ENCODE data around the gene UBE2E3.

Gene UBE2E3

GRCh38 chr2:181072486-181073235, 92.3 kb downstream of the UBE2E3 start:
- in situ Hi-C loops (cut with MboI; ENCODE audit: low sequenced_read_pairs): loop anchor here (25.0 kb wide), 1 partner anchor 960 kb away; no protein-coding TSS in a partner anchor

- in situ Hi-C loops (cut with MboI; ENCODE audit: low sequenced_read_pairs): loop anchor here (25.0 kb wide), 1 partner anchor 962 kb away; no protein-coding TSS in a partner anchor
These were observed 93.5 kb downstream of the UBE2E3 start for GRCh38 chr2:181073896-181074295.

GRCh38 chr2:181074457-181074856, 94.1 kb downstream of the UBE2E3 start:
- in situ Hi-C loops (cut with MboI; ENCODE audit: low sequenced_read_pairs): loop anchor here (25.0 kb wide), 1 partner anchor 962 kb away; no protein-coding TSS in a partner anchor

GRCh38 chr2:181076658-181077057, 96.3 kb downstream of the UBE2E3 start:
- in situ Hi-C loops (cut with MboI; ENCODE audit: low sequenced_read_pairs): loop anchor here (25.0 kb wide), 1 partner anchor 636 kb away; no protein-coding TSS in a partner anchor

GRCh38 chr2:181077128-181077709, 96.8 kb downstream of the UBE2E3 start:
- in situ Hi-C loops (cut with MboI; ENCODE audit: low sequenced_read_pairs): loop anchor here (25.0 kb wide), 1 partner anchor 635 kb away; no protein-coding TSS in a partner anchor

- in situ Hi-C loops (cut with MboI; ENCODE audit: low sequenced_read_pairs): loop anchor here (25.0 kb wide), 1 partner anchor 629 kb away; no protein-coding TSS in a partner anchor
These were observed 102.7 kb downstream of the UBE2E3 start for GRCh38 chr2:181083140-181083539.

- in situ Hi-C loops (cut with MboI; ENCODE audit: low sequenced_read_pairs): loop anchor here (25.0 kb wide), 1 partner anchor 627 kb away; no protein-coding TSS in a partner anchor
These were observed 105.3 kb downstream of the UBE2E3 start for GRCh38 chr2:181085734-181086133.

GRCh38 chr2:181091920-181092319, 111.5 kb downstream of the UBE2E3 start:
- in situ Hi-C loops (cut with MboI; ENCODE audit: low sequenced_read_pairs): loop anchor here (25.0 kb wide), 1 partner anchor 620 kb away; no protein-coding TSS in a partner anchor

GRCh38 chr2:181095486-181095885, 115.1 kb downstream of the UBE2E3 start:
- in situ Hi-C loops (cut with MboI; ENCODE audit: low sequenced_read_pairs): loop anchor here (25.0 kb wide), 1 partner anchor 617 kb away; no protein-coding TSS in a partner anchor

- in situ Hi-C loops (cut with MboI; ENCODE audit: low sequenced_read_pairs): loop anchor here (10.0 kb wide), 1 partner anchor 371 kb away; no protein-coding TSS in a partner anchor
These were observed 123.3 kb downstream of the UBE2E3 start for GRCh38 chr2:181103659-181104058.

- in situ Hi-C loops (cut with MboI; ENCODE audit: low sequenced_read_pairs): loop anchor here (10.0 kb wide), 1 partner anchor 370 kb away; no protein-coding TSS in a partner anchor
These were observed 124.2 kb downstream of the UBE2E3 start for GRCh38 chr2:181104512-181105115.

GRCh38 chr2:181105562-181105961, 125.2 kb downstream of the UBE2E3 start:
- in situ Hi-C loops (cut with MboI; ENCODE audit: low sequenced_read_pairs): loop anchor here (10.0 kb wide), 1 partner anchor 369 kb away; no protein-coding TSS in a partner anchor

GRCh38 chr2:181106229-181106628, 125.8 kb downstream of the UBE2E3 start:
- in situ Hi-C loops (cut with MboI; ENCODE audit: low sequenced_read_pairs): loop anchor here (10.0 kb wide), 1 partner anchor 369 kb away; no protein-coding TSS in a partner anchor

- in situ Hi-C loops (cut with MboI; ENCODE audit: low sequenced_read_pairs): loop anchor here (10.0 kb wide), 1 partner anchor 368 kb away; no protein-coding TSS in a partner anchor
These were observed 126.6 kb downstream of the UBE2E3 start for GRCh38 chr2:181106789-181107627.

- in situ Hi-C loops (cut with MboI; ENCODE audit: low sequenced_read_pairs): loop anchor here (10.0 kb wide), 1 partner anchor 367 kb away; no protein-coding TSS in a partner anchor
These were observed 127.2 kb downstream of the UBE2E3 start for GRCh38 chr2:181107628-181107945.

GRCh38 chr2:181111059-181111458, 130.7 kb downstream of the UBE2E3 start:
- in situ Hi-C loops (cut with MboI; ENCODE audit: low sequenced_read_pairs): no loop called here

GRCh38 chr2:181112916-181113315, 132.5 kb downstream of the UBE2E3 start:
- in situ Hi-C loops (cut with MboI; ENCODE audit: low sequenced_read_pairs): no loop called here

Measured in HL-60/S4 treated with retinoic acid at 250 ng/mL for 4 days and 3 days (cell line).